B cell (primary cell): Measurements from ENCODE around the gene WDR27. TPM values are rescaled to one million over a fixed set of nuclear protein-coding genes. Genes with fewer than 3 reads are reported as not detected.
"Not testable (repeated sequence)": the region's sequence is repeated elsewhere in the genome, so short reads cannot be mapped to it uniquely, and the experiment has no call there.

Source experiments
- ATAC-seq: fragments of 200-7000 bp; cut with Tn5 transposase; one replicate; pipeline ENCODE4 v1.10.0; 2021; ENCODE audit warnings: low read depth, mild to moderate bottlenecking, moderate number of reproducible peaks, moderate library complexity
- CTCF ChIA-PET: fragments of 350-600 bp; sonication (Branson Sonifier 250); formaldehyde crosslinking; loops from one replicate; lab custom pipeline; 2021; ENCODE audit warnings: antibody characterized with exemption, inconsistent platforms; lab: Charles Lee
- POLR2A ChIA-PET: fragments of 350-600 bp; sonication (Branson Sonifier 250); formaldehyde crosslinking; loops from one replicate; lab custom pipeline; 2021; ENCODE audit warnings: antibody characterized with exemption; lab: Charles Lee
- DNase-seq: peaks from one replicate; pipeline ENCODE4 v3.0.0; 2013
- H2AFZ ChIP-seq: 2 replicates; pipeline ENCODE4 v1.6.1; 2012; ENCODE audit warnings: mild to moderate bottlenecking, low read depth, low read length; ENCODE audit not compliant: insufficient read depth, poor library complexity, severe bottlenecking
- H3K27ac ChIP-seq, 2 donors: 1 replicate in 1 of 2; 2 replicates in 1 of 2; pipeline ENCODE4 v1.5.1; 2012 to 2013; ENCODE audit warnings: low read length in 2 of 2, mild to moderate bottlenecking in 2 of 2, moderate library complexity in 1 of 2
- H3K27me3 ChIP-seq, 4 experiments: fragments of 200-600 bp in 1 of 4; sonication (generic) in 1 of 4; replicated peaks in 1 of 4; 1 replicate in 2 of 4; 2 replicates in 2 of 4; pipeline versions ENCODE4 v1.6.1 to v1.7.0; 2013 to 2016; ENCODE audit warnings: low read length in 3 of 4, mild to moderate bottlenecking in 2 of 4, mixed read lengths in 1 of 4, moderate library complexity in 1 of 4; ENCODE audit not compliant: insufficient read depth in 4 of 4, control insufficient read depth in 3 of 4; ENCODE audit errors: control extremely low read depth in 1 of 4
- H3K36me3 ChIP-seq, 2 experiments: replicated peaks in 1 of 2; 1 replicate in 1 of 2; 2 replicates in 1 of 2; pipeline versions ENCODE4 v1.6.1 to v1.7.1; 2013; ENCODE audit warnings: low read length in 1 of 2; ENCODE audit not compliant: insufficient read depth in 2 of 2, control insufficient read depth in 1 of 2; ENCODE audit errors: control extremely low read depth in 1 of 2, extremely low read depth in 1 of 2
- H3K4me1 ChIP-seq, 2 donors: fragments of 200-600 bp in 1 of 2; sonication (generic) in 1 of 2; 1 replicate in 1 of 2; 2 replicates in 1 of 2; pipeline versions ENCODE4 v1.5.1 to v1.6.1; 2013 to 2017; ENCODE audit warnings: low read length in 2 of 2; ENCODE audit not compliant: control insufficient read depth in 2 of 2, insufficient read depth in 2 of 2
- H3K4me2 ChIP-seq: replicated peaks from 2 replicates; pipeline ENCODE3; 2012; ENCODE audit warnings: mild to moderate bottlenecking, low read depth, low read length; ENCODE audit not compliant: poor library complexity, severe bottlenecking
- H3K4me3 ChIP-seq, 5 experiments: fragments of 200-600 bp in 1 of 5; sonication (generic) in 1 of 5; 1 replicate in 3 of 5; 2 replicates in 2 of 5; pipeline versions ENCODE4 v1.5.1 to v1.7.0; 2011 to 2016; ENCODE audit warnings: low read length in 4 of 5, mild to moderate bottlenecking in 4 of 5, low read depth in 2 of 5, control low read depth in 1 of 5, moderate library complexity in 1 of 5; ENCODE audit not compliant: insufficient read depth in 1 of 5; ENCODE audit errors: control extremely low read depth in 1 of 5, extremely low read depth in 1 of 5
- H3K79me2 ChIP-seq: fragments of 200-600 bp; sonication (generic); one replicate; pipeline ENCODE4 v1.6.0; 2016; ENCODE audit warnings: low read length; ENCODE audit not compliant: control insufficient read depth, insufficient read depth
- H3K9ac ChIP-seq: fragments of 200-600 bp; sonication (generic); 2 replicates; pipeline ENCODE4 v1.6.1; 2017; ENCODE audit warnings: mild to moderate bottlenecking, low read length, moderate library complexity
- H3K9me3 ChIP-seq, 3 donors: one replicate each; pipeline versions ENCODE4 v1.6.1 to v1.7.1; 2013; ENCODE audit warnings: low read length in 2 of 3; ENCODE audit not compliant: control insufficient read depth in 2 of 3, insufficient read depth in 1 of 3; ENCODE audit errors: control extremely low read depth in 1 of 3
- H4K20me1 ChIP-seq: 2 replicates; pipeline ENCODE4 v1.6.0; 2012; ENCODE audit warnings: mild to moderate bottlenecking, low read length; ENCODE audit not compliant: insufficient read depth, control insufficient read depth, poor library complexity, severe bottlenecking
- H3K27ac Mint-ChIP-seq: one replicate; pipeline ENCODE4 v1.8.0; 2021; ENCODE audit warnings: mixed read lengths
- H3K27me3 Mint-ChIP-seq: one replicate; pipeline ENCODE4 v1.8.0; 2021; ENCODE audit warnings: mixed read lengths
- H3K4me1 Mint-ChIP-seq: one replicate; pipeline ENCODE4 v1.8.0; 2021; ENCODE audit warnings: mixed read lengths
- H3K4me3 Mint-ChIP-seq: one replicate; pipeline ENCODE4 v1.8.0; 2021; ENCODE audit warnings: mixed read lengths
- H3K9me3 Mint-ChIP-seq: one replicate; pipeline ENCODE4 v1.8.0; 2022; ENCODE audit warnings: mixed read lengths; ENCODE audit not compliant: insufficient read depth
- EZH2 ChIP-seq: IDR thresholded peaks from 2 replicates; pipeline ENCODE4 v1.6.1; 2012; ENCODE audit warnings: borderline replicate concordance, low read depth, mild to moderate bottlenecking, moderate library complexity, low read length; ENCODE audit not compliant: insufficient read depth, poor library complexity, severe bottlenecking
- WGBS: methylation state at CpG from one replicate; pipeline ENCODE4 v1.1.5; 2013; ENCODE audit warnings: missing lambda C conversion rate; ENCODE audit not compliant: insufficient coverage; 5-methylcytosine and 5-hydroxymethylcytosine counted together
- intact Hi-C: fragments of 100-400 bp; cut with micrococcal nuclease; formaldehyde crosslinking; loops from one replicate; pipeline ENCODE4 v1.10.0; 2022
- polyA plus RNA-seq: library from polyadenylated mRNA; depleted of rRNA; stranded (reverse); fragments of >200 nt; gene quantifications from 2 replicates; pipeline ENCODE4 v1.2.3, GENCODE V29; 2012
- total RNA-seq, 2 donors: library from RNA; stranded (reverse); fragments of 120-200 nt in 1 of 2; gene quantifications; 1 replicate in 1 of 2; 2 replicates in 1 of 2; pipeline versions ENCODE4 v1.2.3 to v1.2.4, GENCODE V29; 2013 to 2022
- TF ChIP-seq, protein P1 (sequence below): fragments of 200-600 bp; IDR thresholded peaks from one replicate; pipeline ENCODE4 v1.8.0; 2022; ENCODE audit warnings: antibody characterized with exemption, mild to moderate bottlenecking

Gene WDR27
- total and polyA plus RNA-seq, 2 donors (not counting 1 experiment from before 2014, with no cell fraction given): 64.3 to 86.3 TPM

DNA sequence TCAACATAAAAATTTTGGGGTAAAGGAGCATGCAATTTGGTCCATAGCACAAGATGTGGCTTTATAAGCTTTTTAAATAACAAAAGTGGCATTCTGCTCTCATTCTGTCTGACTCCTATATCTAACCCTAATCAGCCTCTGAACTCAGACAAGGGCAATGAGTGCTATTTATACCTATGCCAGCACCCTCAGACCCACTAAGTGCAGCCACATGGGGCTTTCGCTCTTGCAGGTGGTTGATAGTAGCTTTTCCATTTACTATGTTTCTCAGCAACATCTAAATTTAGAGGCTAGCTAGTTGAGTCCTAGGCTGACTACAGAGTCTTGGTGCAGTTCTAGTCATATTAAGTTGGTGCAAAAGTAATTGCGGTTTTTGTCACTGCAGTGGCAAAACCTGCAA is 231.0 kb downstream of the WDR27 start:
- Mint-ChIP-seq H3K27ac (no peak overlapping the region), H3K4me1 (peaks cover 4% of the 10 kb centered on the region), H3K4me3 (no peak overlapping the region), H3K9me3 (peaks cover 23% of the 10 kb centered on the region), H3K27me3 (no peaks in the 10 kb centered on the region)
- peaks cover 1 to 31% (median 27%) of the 10 kb centered on the region in 3 donors for H3K9me3 ChIP-seq
- DNase-seq (no peak), ATAC-seq (no peak)
- no peaks in the 10 kb centered on the region for H3K79me2 ChIP-seq
- H3K9ac ChIP-seq: no peak overlapping the region
- H3K27ac ChIP-seq: no peak overlapping the region
- ChIA-PET CTCF (no interaction called here), POLR2A (no interaction called here)
- H3K36me3 ChIP-seq: no peaks in the 10 kb centered on the region
- WGBS: 100% methylated on average over 1 of the region's 2 CpGs
- TF ChIP-seq, protein P1, sequence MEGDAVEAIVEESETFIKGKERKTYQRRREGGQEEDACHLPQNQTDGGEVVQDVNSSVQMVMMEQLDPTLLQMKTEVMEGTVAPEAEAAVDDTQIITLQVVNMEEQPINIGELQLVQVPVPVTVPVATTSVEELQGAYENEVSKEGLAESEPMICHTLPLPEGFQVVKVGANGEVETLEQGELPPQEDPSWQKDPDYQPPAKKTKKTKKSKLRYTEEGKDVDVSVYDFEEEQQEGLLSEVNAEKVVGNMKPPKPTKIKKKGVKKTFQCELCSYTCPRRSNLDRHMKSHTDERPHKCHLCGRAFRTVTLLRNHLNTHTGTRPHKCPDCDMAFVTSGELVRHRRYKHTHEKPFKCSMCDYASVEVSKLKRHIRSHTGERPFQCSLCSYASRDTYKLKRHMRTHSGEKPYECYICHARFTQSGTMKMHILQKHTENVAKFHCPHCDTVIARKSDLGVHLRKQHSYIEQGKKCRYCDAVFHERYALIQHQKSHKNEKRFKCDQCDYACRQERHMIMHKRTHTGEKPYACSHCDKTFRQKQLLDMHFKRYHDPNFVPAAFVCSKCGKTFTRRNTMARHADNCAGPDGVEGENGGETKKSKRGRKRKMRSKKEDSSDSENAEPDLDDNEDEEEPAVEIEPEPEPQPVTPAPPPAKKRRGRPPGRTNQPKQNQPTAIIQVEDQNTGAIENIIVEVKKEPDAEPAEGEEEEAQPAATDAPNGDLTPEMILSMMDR: no peak
- no peak for TF ChIP-seq EZH2
- H3K4me1 ChIP-seq: no peaks in the 10 kb centered on the region
- no peak overlapping the region for H3K4me3 ChIP-seq
- intact Hi-C loops: no loop called here
- H2AFZ ChIP-seq: no peak overlapping the region
- no peaks in the 10 kb centered on the region for H3K27me3 ChIP-seq
- no peaks in the 10 kb centered on the region for H4K20me1 ChIP-seq
- no peak overlapping the region for H3K4me2 ChIP-seq

DNA sequence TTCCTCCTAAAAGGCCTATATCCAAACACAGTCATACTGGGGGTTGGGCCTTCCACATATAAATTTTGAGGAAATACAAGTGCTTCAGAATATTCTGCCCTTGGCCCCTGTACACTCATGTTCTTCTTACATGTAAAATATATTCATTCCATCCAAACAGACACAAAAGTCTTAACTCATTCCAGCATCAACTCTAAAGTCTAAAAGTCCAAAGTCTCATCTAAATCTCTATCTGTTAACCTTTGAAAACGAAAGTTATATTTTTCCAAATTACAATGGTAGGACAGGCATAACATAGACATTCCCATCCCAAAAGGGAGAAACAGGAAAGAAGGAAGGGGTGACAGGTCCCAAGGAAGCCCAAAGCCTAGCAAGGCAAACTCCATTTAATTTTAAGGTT is 232.8 kb downstream of the WDR27 start:
- POLR2A ChIA-PET: no interaction called here
- no peak for TF ChIP-seq EZH2
- TF ChIP-seq, protein P1: no peak
- CTCF ChIA-PET: no interaction called here
- Histone ChIP-seq H3K36me3 (no peaks in the 10 kb centered on the region), H3K4me1 (no peaks in the 10 kb centered on the region), H4K20me1 (no peaks in the 10 kb centered on the region), H2AFZ (no peak overlapping the region), H3K9ac (no peak overlapping the region), H3K27me3 (no peaks in the 10 kb centered on the region), H3K27ac (no peak overlapping the region), H3K9me3 (peaks cover 2 to 29% (median 28%) of the 10 kb centered on the region in 3 donors), H3K79me2 (no peaks in the 10 kb centered on the region), H3K4me2 (no peak overlapping the region), H3K4me3 (no peak overlapping the region)
- ATAC-seq: no peak
- WGBS: no CpG with 5 or more reads among the region's 1 CpG
- Mint-ChIP-seq H3K9me3 (peaks cover 24% of the 10 kb centered on the region), H3K27me3 (no peaks in the 10 kb centered on the region), H3K27ac (no peak overlapping the region), H3K4me1 (peaks cover 7% of the 10 kb centered on the region), H3K4me3 (no peak overlapping the region)
- no peak for DNase-seq
- intact Hi-C loops: no loop called here

DNA sequence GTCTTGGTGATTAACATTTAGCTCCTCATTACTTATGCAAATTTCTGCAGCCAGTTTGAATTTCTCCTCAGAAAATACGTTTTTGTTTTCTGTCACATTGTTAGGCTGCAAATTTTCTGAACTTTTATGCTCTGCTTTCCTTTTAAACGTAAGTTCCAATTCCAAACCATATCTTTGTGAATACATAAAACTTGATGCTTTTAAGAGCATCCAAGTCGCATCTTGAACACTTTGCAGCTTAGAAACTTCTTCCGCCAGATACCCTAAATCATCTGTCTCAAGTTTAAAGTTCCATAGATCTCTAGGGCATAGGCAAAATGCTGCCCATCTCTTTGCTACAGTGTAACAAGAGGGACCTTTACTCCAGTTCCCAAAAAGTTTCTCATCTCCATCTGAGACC is 234.1 kb downstream of the WDR27 start:
- H3K27ac ChIP-seq, H3K36me3 ChIP-seq, POLR2A ChIA-PET, H3K4me3 ChIP-seq, DNase-seq, H4K20me1 ChIP-seq, H3K27ac Mint-ChIP-seq, CTCF ChIA-PET, H3K27me3 Mint-ChIP-seq, ATAC-seq, H3K4me2 ChIP-seq, H3K27me3 ChIP-seq, H3K79me2 ChIP-seq, H3K4me1 ChIP-seq, intact Hi-C loops, H3K4me3 Mint-ChIP-seq, H2AFZ ChIP-seq, H3K9ac ChIP-seq, H3K4me1 Mint-ChIP-seq: not testable (repeated sequence)
- peaks cover 27% of the 10 kb centered on the region for H3K9me3 Mint-ChIP-seq
- peaks cover 2 to 27% (median 26%) of the 10 kb centered on the region in 3 donors for H3K9me3 ChIP-seq
- WGBS: 94% methylated on average over 4 of the region's 4 CpGs
